Measurements from ENCODE around the gene NCOA4.

The NCOA4 gene

GRCh38 chr10:46035923-46036849 is 5.8 kb upstream of the NCOA4 start:
- no peak for DNase-seq (ENCODE audit: extremely low read depth, low read depth)
- no peak for TF ChIP-seq CTCF (IDR thresholded peaks at IDR 0.05; ENCODE audit: low read depth, low read length)

GRCh38 chr10:46033602-46034011 is 3.2 kb upstream of the NCOA4 start:
- DNase-seq (ENCODE audit: extremely low read depth, low read depth) = peak; percentile 51
- TF ChIP-seq CTCF (IDR thresholded peaks at IDR 0.05; ENCODE audit: low read depth, low read length) = no peak

GRCh38 chr10:46031648-46032532 is 1.5 kb upstream of the NCOA4 start:
- no peak for DNase-seq (ENCODE audit: extremely low read depth, low read depth)
- TF ChIP-seq CTCF (IDR thresholded peaks at IDR 0.05; ENCODE audit: low read depth, low read length) = no peak

GRCh38 chr10:46029461-46030030 is 877 bp downstream of the NCOA4 start:
- DNase-seq (ENCODE audit: extremely low read depth, low read depth) = no peak
- TF ChIP-seq CTCF (IDR thresholded peaks at IDR 0.05; ENCODE audit: low read depth, low read length) = no peak

GRCh38 chr10:46028584-46029460 is 1.6 kb downstream of the NCOA4 start:
- no peak for DNase-seq (ENCODE audit: extremely low read depth, low read depth)
- peak; percentile 71 for TF ChIP-seq CTCF (IDR thresholded peaks at IDR 0.05; ENCODE audit: low read depth, low read length)

GRCh38 chr10:46026106-46026505 is 4.3 kb downstream of the NCOA4 start:
- TF ChIP-seq CTCF (IDR thresholded peaks at IDR 0.05; ENCODE audit: low read depth, low read length) = no peak
- no peak for DNase-seq (ENCODE audit: extremely low read depth, low read depth)

Data from AG09319 (cell line).